Left colon (tissue), 2 donors: ENCODE data around the gene ANKRD11. TPM values are rescaled to one million over a fixed set of nuclear protein-coding genes. Genes with fewer than 3 reads are reported as not detected.
A peak's percentile ranks its signal among the peaks of the same experiment; 100 is the strongest.
"Not testable (repeated sequence)": the region's sequence is repeated elsewhere in the genome, so short reads cannot be mapped to it uniquely, and the experiment has no call there.

Source experiments
- ATAC-seq: fragments of 200-7000 bp; cut with Tn5 transposase; one replicate; pipeline ENCODE4 v1.9.1; 2020; ENCODE audit warnings: mild to moderate bottlenecking, moderate library complexity
- DNase-seq, 2 donors: peaks; one replicate each; pipeline ENCODE4 v3.0.0-alpha.2; 2020
- intact Hi-C, 2 donors: fragments of 100-400 bp; cut with DNase I in 1 of 2; cut with micrococcal nuclease in 1 of 2; formaldehyde crosslinking; loops; one replicate each; pipeline versions ENCODE4 v1.11.2 to v1.14.0; 2022; cut with DNase I, micrococcal nuclease
- total RNA-seq, 2 donors: library from RNA; stranded (reverse); fragmentation: NEBNext Ultra II Directional; extraction: Animal tissue kit (Norgen Biotek cat#: 25700); gene quantifications; one replicate each; pipeline ENCODE4 v1.2.1, GENCODE V29; 2021
- donor health status: DM: no; HTN: no; CAD: no.
- donor health status: DM: yes; HTN: yes; CAD: no.

Gene ANKRD11
- total RNA-seq, 2 donors from 2014 or later = 82.5 to 135 TPM

DNA sequence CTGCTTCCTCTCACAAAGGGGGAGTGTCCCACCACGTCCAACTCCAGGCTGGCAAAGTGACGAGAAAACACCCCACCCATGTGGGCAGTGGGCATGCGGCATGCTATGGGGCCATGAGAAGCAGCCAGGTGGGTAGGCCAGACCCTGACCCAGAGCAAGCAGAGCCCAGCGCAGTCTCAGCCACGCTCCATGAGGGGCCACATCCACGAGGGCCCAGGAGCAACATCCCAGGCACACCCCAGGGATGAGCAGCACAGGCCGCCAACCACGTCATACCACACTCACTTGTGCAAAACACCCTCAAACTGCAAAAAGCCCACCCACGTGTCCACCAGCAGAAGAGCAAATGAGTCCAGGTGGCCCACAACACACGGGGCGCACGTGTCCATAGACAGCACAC, 155.9 kb downstream of the ANKRD11 start:
- ATAC-seq (peak; percentile 1), DNase-seq (no peak)
- intact Hi-C loops = no loop called here

DNA sequence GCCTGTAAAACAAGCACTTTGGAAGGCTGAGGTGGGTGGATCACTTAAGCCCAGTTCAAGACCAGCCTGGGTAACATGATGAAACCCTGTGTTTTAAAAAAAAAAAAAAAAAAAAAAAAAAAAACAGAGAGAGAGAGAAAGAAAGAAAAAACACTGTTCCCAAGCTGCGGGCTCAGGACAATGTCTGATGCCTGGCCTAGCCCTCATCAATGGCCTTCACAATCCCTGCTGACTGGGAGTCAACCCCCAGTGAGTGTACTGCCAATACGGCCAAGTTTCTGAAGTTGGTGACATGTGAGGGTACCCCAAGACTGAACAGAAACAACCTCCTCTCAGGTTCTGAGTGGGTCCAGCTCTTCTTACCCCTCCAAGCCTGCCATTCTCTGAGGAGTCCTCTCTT, 156.3 kb downstream of the ANKRD11 start:
- DNase-seq (no peak), ATAC-seq (peak; percentile 3)
- intact Hi-C loops = no loop called here

- DNase-seq, intact Hi-C loops: not testable (repeated sequence)
- ATAC-seq = peak; percentile 90
These were observed 156.9 kb downstream of the ANKRD11 start for GRCh38 chr16:89333401-89334001.

GRCh38 chr16:89332902-89333245, 157.5 kb downstream of the ANKRD11 start:
- DNase-seq = no peak
- no peak for ATAC-seq
- intact Hi-C loops = no loop called here

DNA sequence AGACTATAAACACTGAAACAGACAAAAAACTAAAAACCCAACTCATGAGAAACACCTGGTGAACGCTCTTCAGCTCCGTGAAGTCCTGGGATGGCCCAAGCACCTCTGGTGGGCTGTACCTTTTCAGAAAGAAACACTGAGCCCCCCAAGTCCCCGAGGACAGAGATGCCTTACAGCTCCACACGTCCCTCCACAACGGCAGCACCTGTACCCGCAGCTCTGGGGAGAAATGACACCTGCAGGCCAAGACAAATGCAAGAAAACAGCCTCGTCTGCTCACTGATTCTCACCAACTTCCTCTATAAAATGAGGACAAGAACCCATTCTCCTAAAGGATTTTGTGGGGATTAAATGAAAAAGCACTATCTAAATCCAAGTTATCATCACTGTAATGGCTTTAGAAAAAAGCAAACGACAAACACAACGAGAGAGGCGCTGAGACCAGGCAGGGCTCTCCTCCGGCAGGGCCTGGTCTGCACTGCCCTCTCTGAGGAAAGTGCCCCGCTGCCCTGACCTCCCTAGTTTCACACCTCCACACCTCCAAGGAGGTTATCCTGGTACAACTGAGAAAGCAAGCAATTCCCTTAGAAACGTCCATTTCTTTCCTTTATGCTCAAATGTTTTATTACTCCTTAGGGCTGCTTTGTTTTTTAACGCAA, 158.0 kb downstream of the ANKRD11 start:
- intact Hi-C loops = no loop called here
- no peak for DNase-seq

GRCh38 chr16:89331371-89332109, 158.8 kb downstream of the ANKRD11 start:
- ATAC-seq (no peak), DNase-seq (no peak)
- intact Hi-C loops = no loop called here

More for the DNA sequence above, 158.0 kb downstream of the ANKRD11 start:
- no peak for ATAC-seq

DNA sequence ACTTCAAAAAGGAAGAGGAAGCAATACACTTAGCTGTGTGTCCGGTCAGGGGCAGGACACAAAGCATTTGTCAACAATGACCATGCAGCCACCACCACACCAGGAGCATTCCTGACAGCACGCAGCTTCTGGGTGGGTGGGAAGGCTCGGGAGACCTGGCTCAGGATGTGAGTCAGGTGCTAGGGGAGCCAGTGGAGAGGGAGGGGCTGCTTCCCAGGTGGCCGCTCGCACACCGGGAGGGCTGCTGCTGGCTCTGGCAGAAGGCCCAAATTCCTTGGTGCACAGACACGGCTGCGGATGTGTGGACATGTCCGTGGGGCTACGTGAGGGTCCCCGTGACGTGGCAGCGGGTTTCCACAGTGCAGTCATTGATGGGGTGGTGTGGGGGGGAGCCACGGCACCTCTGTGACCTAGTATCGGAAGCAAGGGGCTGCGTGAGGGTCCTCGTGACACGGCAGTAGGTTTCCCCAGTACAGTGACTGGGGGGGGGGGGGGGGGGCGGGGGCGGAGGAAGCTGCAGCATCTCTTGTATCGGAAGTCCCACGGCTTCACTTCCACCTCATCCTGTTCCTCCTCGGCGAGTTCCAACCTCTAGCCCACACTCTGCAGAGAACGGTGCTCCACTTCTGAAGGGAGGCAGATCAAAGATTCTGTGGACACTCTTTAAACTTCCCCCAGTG, 160.0 kb downstream of the ANKRD11 start:
- intact Hi-C loops = no loop called here
- no peak for ATAC-seq
- DNase-seq = no peak

GRCh38 chr16:89329830-89330176, 160.6 kb downstream of the ANKRD11 start:
- intact Hi-C loops, DNase-seq, ATAC-seq: not testable (repeated sequence)

GRCh38 chr16:89328412-89329400, 161.7 kb downstream of the ANKRD11 start:
- intact Hi-C loops, DNase-seq: not testable (repeated sequence)

GRCh38 chr16:89326721-89327120, 163.6 kb downstream of the ANKRD11 start:
- intact Hi-C loops = no loop called here
- ATAC-seq = no peak

More at GRCh38 chr16:89328412-89329400, 161.7 kb downstream of the ANKRD11 start:
- not testable (repeated sequence) for ATAC-seq

DNA sequence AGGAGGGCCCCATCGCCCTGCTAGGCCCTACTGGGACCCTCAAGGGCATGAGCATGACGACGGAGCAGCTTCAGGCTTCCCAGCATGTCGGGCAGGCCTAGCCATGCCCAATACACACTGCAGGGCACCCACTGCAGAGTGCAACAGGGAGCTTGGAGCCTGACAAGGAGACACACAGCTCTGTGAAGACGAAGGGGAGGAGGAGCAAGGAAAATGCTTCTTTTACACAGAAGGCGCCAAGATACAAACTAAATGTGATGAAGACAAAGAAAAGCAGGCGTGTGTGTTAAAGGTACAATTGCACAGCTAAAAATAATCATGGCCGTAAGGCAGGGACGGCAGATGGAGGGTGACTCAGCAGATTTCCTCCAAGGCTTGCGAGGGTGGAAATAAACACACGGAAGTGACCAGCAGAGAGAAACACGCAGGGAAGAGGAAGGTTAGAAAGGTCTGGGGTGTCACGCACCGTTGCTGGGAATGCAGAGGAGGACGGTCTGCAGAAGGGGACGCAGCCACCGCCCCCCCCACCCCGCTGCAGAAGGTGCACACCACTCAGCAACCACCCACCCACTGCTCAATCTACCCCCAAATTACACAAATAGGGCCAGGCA, 164.4 kb downstream of the ANKRD11 start:
- intact Hi-C loops = no loop called here

More at GRCh38 chr16:89326721-89327120, 163.6 kb downstream of the ANKRD11 start:
- no peak for DNase-seq

GRCh38 chr16:89324056-89325010, 166.0 kb downstream of the ANKRD11 start:
- intact Hi-C loops = no loop called here

More for the DNA sequence above, 164.4 kb downstream of the ANKRD11 start:
- peak; percentile 72 for ATAC-seq
- peak; percentile 60 to 73 for DNase-seq

DNA sequence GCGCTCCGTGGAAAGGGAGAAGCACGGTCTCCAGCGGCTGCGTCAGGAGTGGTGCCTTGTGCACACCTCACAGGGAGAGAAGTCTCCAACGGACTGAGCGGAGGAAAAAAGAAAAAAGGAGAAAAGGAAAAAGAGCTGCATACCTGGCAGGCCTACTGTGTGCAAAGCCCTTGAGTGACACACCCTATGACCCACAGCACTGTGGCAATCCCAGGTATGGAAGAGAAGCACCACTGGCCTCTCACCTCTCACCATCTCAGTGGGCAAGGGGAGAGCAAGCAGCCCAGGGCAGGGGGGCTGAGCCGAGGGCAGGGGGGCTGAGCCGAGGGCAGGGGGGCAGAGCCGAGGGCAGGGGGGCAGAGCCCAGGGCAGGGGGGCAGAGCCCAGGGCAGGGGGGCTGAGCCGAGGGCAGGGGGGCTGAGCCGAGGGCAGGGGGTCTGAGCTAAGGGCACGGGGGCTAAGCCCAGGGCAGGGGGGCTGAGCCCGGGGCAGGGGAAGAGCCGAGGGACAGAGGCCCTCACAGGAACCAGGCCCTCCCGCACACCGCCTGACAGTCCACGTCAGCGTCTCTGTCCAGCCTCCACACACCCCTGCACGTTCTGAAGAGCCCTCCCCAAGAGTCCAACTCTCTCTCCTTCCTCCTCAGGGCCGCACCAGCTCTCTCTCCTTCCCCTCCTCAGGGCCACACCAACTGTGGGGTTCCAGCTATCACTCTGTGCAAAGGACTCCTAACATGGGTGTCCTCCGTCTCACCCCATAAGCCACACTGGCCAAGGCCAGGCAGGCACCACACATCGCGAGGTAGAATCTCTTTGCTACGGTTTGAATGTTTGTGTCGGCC, 167.0 kb downstream of the ANKRD11 start:
- ATAC-seq (no peak), DNase-seq (peak in 1 of 2 donors; percentile 21)
- intact Hi-C loops = no loop called here

More at GRCh38 chr16:89324056-89325010, 166.0 kb downstream of the ANKRD11 start:
- ATAC-seq (no peak), DNase-seq (peak in 1 of 2 donors; percentile 11)

- peak; percentile 13 for ATAC-seq
- intact Hi-C loops = no loop called here
- no peak for DNase-seq
These were observed 167.8 kb downstream of the ANKRD11 start for GRCh38 chr16:89322321-89323119.
